Medulla oblongata (tissue), 1 donor: ENCODE results near the gene ZBTB44.
"Not testable (repeated sequence)": the region's sequence is repeated elsewhere in the genome, so short reads cannot be mapped to it uniquely, and the experiment has no call there.

Source experiments
- DNase-seq: peaks from one replicate; pipeline ENCODE4 v3.0.0-alpha.2; 2015; ENCODE audit errors: extremely low spot score

The ZBTB44 gene

GRCh38 chr11:130314750-130315285, at the start of gene ZBTB44:
Gene ZBTB44, minus strand, starts transcription at chr11:130314917. Its CDS starts 53,044 bp downstream, at chr11:130261873.
- DNase-seq, result peak; percentile 95

- no peak for DNase-seq
Measured at GRCh38 chr11:130359419-130359818, 44.7 kb upstream of the ZBTB44 start.

- no peak for DNase-seq
Measured at GRCh38 chr11:130358398-130358797, 43.7 kb upstream of the ZBTB44 start.

- no peak for DNase-seq
Measured at GRCh38 chr11:130347261-130347660, 32.5 kb upstream of the ZBTB44 start.

GRCh38 chr11:130344841-130345240, 30.1 kb upstream of the ZBTB44 start:
- DNase-seq, result no peak

GRCh38 chr11:130340671-130341319, 26.1 kb upstream of the ZBTB44 start:
- no peak for DNase-seq

- no peak for DNase-seq
Measured at GRCh38 chr11:130338667-130339066, 23.9 kb upstream of the ZBTB44 start.

- DNase-seq, result no peak
Measured at GRCh38 chr11:130337281-130338089, 22.8 kb upstream of the ZBTB44 start.

GRCh38 chr11:130331397-130331796, 16.7 kb upstream of the ZBTB44 start:
- not testable (repeated sequence) for DNase-seq

- DNase-seq, result no peak
Measured at GRCh38 chr11:130330101-130330684, 15.5 kb upstream of the ZBTB44 start.

GRCh38 chr11:130328420-130328819, 13.7 kb upstream of the ZBTB44 start:
- DNase-seq, result no peak

GRCh38 chr11:130327716-130328115, 13.0 kb upstream of the ZBTB44 start:
- no peak for DNase-seq

- no peak for DNase-seq
Measured at GRCh38 chr11:130325691-130326090, 11.0 kb upstream of the ZBTB44 start.

- DNase-seq, result no peak
Measured at GRCh38 chr11:130323452-130324450, 9.0 kb upstream of the ZBTB44 start.

- DNase-seq, result no peak
Measured at GRCh38 chr11:130322126-130322525, 7.4 kb upstream of the ZBTB44 start.

- DNase-seq, result no peak
Measured at GRCh38 chr11:130318031-130318673, 3.4 kb upstream of the ZBTB44 start.

- peak; percentile 12 for DNase-seq
Measured at GRCh38 chr11:130315354-130315970, 745 bp upstream of the ZBTB44 start.

- DNase-seq, result peak; percentile 46
Measured at GRCh38 chr11:130314184-130314749, 450 bp downstream of the ZBTB44 start.

GRCh38 chr11:130313383-130314183, 1.1 kb downstream of the ZBTB44 start:
- DNase-seq, result peak; percentile 34
